K562 (cell line): ENCODE results near the gene GLI3. TPM values are rescaled to one million over a fixed set of nuclear protein-coding genes. Genes with fewer than 3 reads are reported as not detected.

Source experiments
- ATAC-seq: fragments of 200-7000 bp; cut with Tn5 transposase; 3 replicates; pipeline ENCODE4 v1.9.1; 2020; ENCODE audit warnings: moderate library complexity
- BruUV-seq: library from RNA; stranded (reverse); fragments of 400-500 nt; replicated peaks from 2 replicates; lab custom pipeline; 2021; lab: Mats Ljungman, UMichigan
- CTCF ChIA-PET: fragments of 300-600 bp; formaldehyde crosslinking; extraction: SDS; loops from one replicate; lab custom pipeline; 2021; ENCODE audit warnings: low intra/inter-chr PET ratio; lab: Yijun Ruan, JAX
- POLR2A ChIA-PET: fragments of 300-600, 350-650 bp; sonication (Branson Sonifier 250); formaldehyde crosslinking; extraction: SDS; loops from one replicate; lab custom pipeline; 2021; ENCODE audit warnings: antibody characterized with exemption, inconsistent platforms; lab: Yijun Ruan, JAX
- DNase-seq, 4 experiments: peaks; one replicate each; pipeline versions ENCODE4 v3.0.0 to v3.0.0-alpha.2; 2011 to 2018; ENCODE audit warnings: low spot score in 3 of 4, mixed read lengths in 3 of 4; ENCODE audit errors: extremely low read depth in 1 of 4
- FAIRE-seq: peaks from 2 replicates; lab custom pipeline; 2011; peaks lifted over from hg19 to GRCh38; lab: Jason Lieb, UNC
- H2AFZ ChIP-seq: 2 replicates; pipeline ENCODE4 v1.6.0; 2011; ENCODE audit warnings: low read depth, low read length, control low read depth, inconsistent platforms
- H3K27ac ChIP-seq: fragments of 200-600 bp; 3 replicates; pipeline ENCODE4 v1.8.0; 2011; ENCODE audit warnings: low read depth, mild to moderate bottlenecking, control low read depth, inconsistent platforms, low read length, moderate library complexity, mixed read lengths; ENCODE audit errors: extremely low read depth
- H3K27me3 ChIP-seq, 2 experiments: fragments of 300-600 bp in 1 of 2; 2 replicates in 1 of 2; 3 replicates in 1 of 2; pipeline versions ENCODE4 v1.6.0 to v1.8.0; 2011; ENCODE audit warnings: inconsistent platforms in 2 of 2, low read length in 2 of 2, mild to moderate bottlenecking in 1 of 2, mixed read lengths in 1 of 2, moderate library complexity in 1 of 2; ENCODE audit not compliant: control insufficient read depth in 2 of 2, insufficient read depth in 2 of 2
- H3K36me3 ChIP-seq: fragments of 300-600 bp; 3 replicates; pipeline ENCODE4 v1.8.0; 2011; ENCODE audit warnings: mild to moderate bottlenecking, low read length, inconsistent platforms; ENCODE audit not compliant: control insufficient read depth, insufficient read depth
- H3K4me1 ChIP-seq, 2 experiments: fragments of 200-600 bp in 1 of 2; replicated peaks in 1 of 2; 2 replicates in 1 of 2; 3 replicates in 1 of 2; pipeline versions ENCODE4 v1.5.1 to v1.8.0; 2011; ENCODE audit warnings: inconsistent platforms in 2 of 2, low read length in 2 of 2, mild to moderate bottlenecking in 1 of 2, mixed read lengths in 1 of 2, moderate library complexity in 1 of 2; ENCODE audit not compliant: control insufficient read depth in 2 of 2, insufficient read depth in 2 of 2
- H3K4me2 ChIP-seq: 2 replicates; pipeline ENCODE4 v1.6.1; 2011; ENCODE audit warnings: low read length, control low read depth, inconsistent platforms, mixed read lengths; ENCODE audit not compliant: insufficient read depth
- H3K4me3 ChIP-seq: fragments of 200-600 bp; sonication (generic), shearing (Covaris generic); 2 replicates; pipeline ENCODE4 v1.5.1; 2016; ENCODE audit warnings: control low read depth, inconsistent platforms
- H3K79me2 ChIP-seq: fragments of 200-600 bp; 3 replicates; pipeline ENCODE4 v1.8.0; 2011; ENCODE audit warnings: low read length, inconsistent platforms; ENCODE audit not compliant: control insufficient read depth, insufficient read depth
- H3K9ac ChIP-seq, 2 experiments: 2 replicates each; pipeline versions ENCODE4 v1.6.0 to v1.6.1; 2011; ENCODE audit warnings: low read depth in 2 of 2, low read length in 2 of 2, control low read depth in 1 of 2, inconsistent platforms in 1 of 2, mild to moderate bottlenecking in 1 of 2, mixed read lengths in 1 of 2; ENCODE audit not compliant: insufficient read depth in 1 of 2
- H3K9me1 ChIP-seq: one replicate; pipeline ENCODE4 v1.6.0; 2011; ENCODE audit warnings: inconsistent platforms, mild to moderate bottlenecking, low read length, moderate library complexity; ENCODE audit not compliant: control insufficient read depth, insufficient read depth
- H3K9me3 ChIP-seq: replicated peaks from 2 replicates; pipeline ENCODE4 v1.5.1; 2011; ENCODE audit warnings: low read depth, low read length, inconsistent platforms; ENCODE audit not compliant: control insufficient read depth, insufficient read depth
- H4K20me1 ChIP-seq: replicated peaks from 2 replicates; pipeline ENCODE4 v1.6.1; 2011; ENCODE audit warnings: low read length, inconsistent platforms, mixed read lengths; ENCODE audit not compliant: control insufficient read depth, insufficient read depth
- JUN ChIP-seq, 2 experiments: sonication (generic) in 1 of 2; formaldehyde crosslinking in 1 of 2; IDR thresholded peaks; 2 replicates each; pipeline versions ENCODE4 v1.6.1 to v1.8.0; 2012 to 2022; ENCODE audit warnings: borderline replicate concordance in 2 of 2, mild to moderate bottlenecking in 2 of 2, improper control_type of control experiment in 1 of 2, low read depth in 1 of 2, low read length in 1 of 2, missing genetic modification reagents in 1 of 2
- MEF2D ChIP-seq: conservative IDR thresholded peaks from 2 replicates; pipeline ENCODE4 v1.6.1; 2016; ENCODE audit warnings: low read depth, missing genetic modification characterization, missing compliant biosample characterization
- ZC3H4 ChIP-seq: sonication (generic); formaldehyde crosslinking; IDR thresholded peaks from 2 replicates; pipeline ENCODE4 v1.9.0; 2021; ENCODE audit warnings: missing genetic modification reagents, borderline replicate concordance
- ZNF165 ChIP-seq: fragments of 250-450 bp; sonication (Bioruptor Pico); IDR thresholded peaks from 2 replicates; pipeline ENCODE4 v1.4.0; 2020; ENCODE audit warnings: borderline replicate concordance
- ZNF707 ChIP-seq: fragments of 250-450 bp; sonication (Bioruptor Pico); conservative IDR thresholded peaks from 2 replicates; pipeline ENCODE4 v1.8.0; 2022; ENCODE audit warnings: inconsistent platforms, mild to moderate bottlenecking, moderate library complexity
- WGBS: fragments of 100-300 bp; shearing (Covaris generic); methylation state at CpG from one replicate; pipeline ENCODE4 v1.1.6; 2016; ENCODE audit warnings: low coverage, mixed read lengths; ENCODE audit not compliant: insufficient coverage; ENCODE audit errors: missing lambda C conversion rate; 5-methylcytosine and 5-hydroxymethylcytosine counted together
- in situ Hi-C: fragments of 300-500 bp; cut with MboI; formaldehyde crosslinking; loops from 4 replicates; pipeline ENCODE4 v1.15.0; 2018; ENCODE audit warnings: inconsistent platforms, mixed read lengths
- intact Hi-C: fragments of 100-400 bp; cut with micrococcal nuclease; formaldehyde crosslinking; loops from 2 replicates; pipeline ENCODE4 v1.14.2; 2022
- polyA plus RNA-seq, 8 experiments: library from polyadenylated mRNA; depleted of rRNA in 4 of 8; stranded (reverse) in 5 of 8; unstranded in 3 of 8; fragments of >200 nt; fragmentation: Nextera tagmentation in 2 of 8; fragmentation: Illumina TruSeq in 1 of 8; extraction: Ambion mirVana in 2 of 8; extraction: Trizol in 1 of 8; gene quantifications; 2 replicates each; pipeline versions ENCODE4 v1.2.1 to v1.2.3, GENCODE V29; 2011 to 2014; ENCODE audit warnings: inconsistent platforms in 1 of 8, missing spikeins in 1 of 8
- total RNA-seq, 7 experiments: library from RNA; depleted of rRNA in 6 of 7; stranded (reverse); fragments of >200 nt in 6 of 7; fragmentation: Illumina TruSeq in 2 of 7; extraction: Trizol in 2 of 7; gene quantifications; 2 replicates each; pipeline versions ENCODE4 v1.2.1 to v1.2.3, GENCODE V29; 2011 to 2021; ENCODE audit warnings: low replicate concordance in 1 of 7
- TF ChIP-seq, protein P1 (sequence below): fragments of 450-650 bp; formaldehyde crosslinking; conservative IDR thresholded peaks from 2 replicates; pipeline ENCODE4 v1.4.0; 2022; ENCODE audit warnings: mild to moderate bottlenecking, missing genetic modification characterization
- TF ChIP-seq, protein P2 (sequence below): IDR thresholded peaks from 3 replicates; pipeline ENCODE4 v1.6.1; 2011; ENCODE audit warnings: borderline replicate concordance, mild to moderate bottlenecking; ENCODE audit not compliant: insufficient read length, insufficient read depth
- TF ChIP-seq, protein P3 (sequence below): fragments of 450-650 bp; formaldehyde crosslinking; IDR thresholded peaks from 2 replicates; pipeline ENCODE4 v1.4.0; 2020; ENCODE audit warnings: mild to moderate bottlenecking, moderate library complexity

Gene GLI3
- total and polyA plus RNA-seq, 9 of the 15 experiments (the other 6 are each of a cell fraction or from before 2014, with no cell fraction given): 0.01 to 0.18 (median 0.07) TPM; not detected in 6

DNA sequence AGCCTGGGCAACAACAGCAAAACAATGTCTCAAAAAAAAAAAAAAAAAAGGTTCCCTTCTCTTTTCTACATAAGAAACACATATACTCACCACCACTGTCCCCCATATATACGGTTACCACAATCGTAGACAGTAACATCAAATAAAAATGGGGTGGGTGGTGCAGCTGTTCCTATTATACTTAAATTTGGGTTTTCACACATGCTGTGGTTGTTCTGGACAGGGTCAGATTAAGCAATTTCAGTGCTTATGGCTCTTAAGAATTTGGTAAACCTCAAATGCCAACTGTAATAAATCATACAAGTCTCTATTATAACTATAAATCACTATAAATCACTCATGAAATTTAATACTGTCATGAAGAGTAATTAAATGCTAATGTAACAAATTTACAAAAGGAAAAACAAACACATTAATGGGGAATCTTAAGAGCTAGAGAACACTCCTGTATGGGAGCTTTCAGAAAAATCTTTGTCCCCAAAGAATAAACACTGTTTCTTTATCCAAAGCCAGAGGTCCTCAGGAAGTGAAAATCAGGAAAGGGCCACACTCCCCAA lies 143.6 kb downstream of the GLI3 start:
- peaks cover 0 to 14% of the 10 kb centered on the region in 2 experiments; a peak in 3 of 5 replicates for H3K27me3 ChIP-seq
- no peak overlapping the region for H3K27ac ChIP-seq
- no peaks in the 10 kb centered on the region for H3K79me2 ChIP-seq
- H3K9me1 ChIP-seq: no peaks in the 10 kb centered on the region
- DNase-seq: no peak
- intact Hi-C loops: no loop called here
- no peak for ATAC-seq
- CTCF ChIA-PET: no interaction called here
- no peaks in the 10 kb centered on the region for H3K9me3 ChIP-seq
- no TSS peak for BruUV-seq
- POLR2A ChIA-PET: no interaction called here
- H2AFZ ChIP-seq: no peak overlapping the region
- no peaks in the 10 kb centered on the region for H3K36me3 ChIP-seq
- no peak for FAIRE-seq
- no peak overlapping the region for H3K9ac ChIP-seq
- WGBS: 0% methylated on average over 2 of the region's 2 CpGs
- TF ChIP-seq, protein P1, sequence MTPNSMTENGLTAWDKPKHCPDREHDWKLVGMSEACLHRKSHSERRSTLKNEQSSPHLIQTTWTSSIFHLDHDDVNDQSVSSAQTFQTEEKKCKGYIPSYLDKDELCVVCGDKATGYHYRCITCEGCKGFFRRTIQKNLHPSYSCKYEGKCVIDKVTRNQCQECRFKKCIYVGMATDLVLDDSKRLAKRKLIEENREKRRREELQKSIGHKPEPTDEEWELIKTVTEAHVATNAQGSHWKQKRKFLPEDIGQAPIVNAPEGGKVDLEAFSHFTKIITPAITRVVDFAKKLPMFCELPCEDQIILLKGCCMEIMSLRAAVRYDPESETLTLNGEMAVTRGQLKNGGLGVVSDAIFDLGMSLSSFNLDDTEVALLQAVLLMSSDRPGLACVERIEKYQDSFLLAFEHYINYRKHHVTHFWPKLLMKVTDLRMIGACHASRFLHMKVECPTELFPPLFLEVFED (CRISPR knock-in tag): no peak
- TF ChIP-seq ZNF165 (CRISPR knock-in tag): no peak
- TF ChIP-seq, protein P2, sequence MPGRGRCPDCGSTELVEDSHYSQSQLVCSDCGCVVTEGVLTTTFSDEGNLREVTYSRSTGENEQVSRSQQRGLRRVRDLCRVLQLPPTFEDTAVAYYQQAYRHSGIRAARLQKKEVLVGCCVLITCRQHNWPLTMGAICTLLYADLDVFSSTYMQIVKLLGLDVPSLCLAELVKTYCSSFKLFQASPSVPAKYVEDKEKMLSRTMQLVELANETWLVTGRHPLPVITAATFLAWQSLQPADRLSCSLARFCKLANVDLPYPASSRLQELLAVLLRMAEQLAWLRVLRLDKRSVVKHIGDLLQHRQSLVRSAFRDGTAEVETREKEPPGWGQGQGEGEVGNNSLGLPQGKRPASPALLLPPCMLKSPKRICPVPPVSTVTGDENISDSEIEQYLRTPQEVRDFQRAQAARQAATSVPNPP: no peak
- no peak for TF ChIP-seq ZNF707 (CRISPR knock-in tag)
- no peak for TF ChIP-seq JUN (IDR thresholded peaks at IDR 0.05; ENCODE audit: borderline replicate concordance, low read depth, low read length)
- no peak for TF ChIP-seq JUN (CRISPR knock-in tag; IDR thresholded peaks at IDR 0.05; ENCODE audit: borderline replicate concordance)
- no peak for TF ChIP-seq ZC3H4
- TF ChIP-seq, protein P3, sequence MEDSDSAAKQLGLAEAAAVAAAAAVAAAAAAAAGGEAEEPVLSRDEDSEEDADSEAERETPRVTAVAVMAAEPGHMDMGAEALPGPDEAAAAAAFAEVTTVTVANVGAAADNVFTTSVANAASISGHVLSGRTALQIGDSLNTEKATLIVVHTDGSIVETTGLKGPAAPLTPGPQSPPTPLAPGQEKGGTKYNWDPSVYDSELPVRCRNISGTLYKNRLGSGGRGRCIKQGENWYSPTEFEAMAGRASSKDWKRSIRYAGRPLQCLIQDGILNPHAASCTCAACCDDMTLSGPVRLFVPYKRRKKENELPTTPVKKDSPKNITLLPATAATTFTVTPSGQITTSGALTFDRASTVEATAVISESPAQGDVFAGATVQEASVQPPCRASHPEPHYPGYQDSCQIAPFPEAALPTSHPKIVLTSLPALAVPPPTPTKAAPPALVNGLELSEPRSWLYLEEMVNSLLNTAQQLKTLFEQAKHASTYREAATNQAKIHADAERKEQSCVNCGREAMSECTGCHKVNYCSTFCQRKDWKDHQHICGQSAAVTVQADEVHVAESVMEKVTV: no peak
- no peak for TF ChIP-seq MEF2D
- H3K4me2 ChIP-seq: no peak overlapping the region
- in situ Hi-C loops: no loop called here
- H4K20me1 ChIP-seq: 0 out of 2 replicates have a peak, but pooled peaks cover 3% of the 10 kb centered on the region
- no peaks in the 10 kb centered on the region for H3K4me1 ChIP-seq
- no peak overlapping the region for H3K4me3 ChIP-seq
